Heart left ventricle (tissue), 13 donors: ENCODE results near the gene SNED1.

Experiments used
- POLR2A ChIP-seq, 2 donors: fragments of 450-650 bp; IDR thresholded peaks; one replicate each; pipeline ENCODE4 v1.6.1; 2017; ENCODE audit warnings: antibody characterized with exemption in 2 of 2, mild to moderate bottlenecking in 2 of 2, moderate library complexity in 2 of 2
- TF ChIP-seq, protein P1 (sequence below), 12 donors: fragments of 200-600 bp; sonication (generic) in 4 of 12; IDR thresholded peaks; one replicate each; pipeline versions ENCODE4 v1.5.0 to v1.8.0; 2018 to 2022; ENCODE audit warnings: antibody characterized with exemption in 12 of 12, mild to moderate bottlenecking in 5 of 12
- donor health status: ischemic (EF 13 %, LVEDD 7.1; RV severe dilation, severe dysfunction).
- donor health status: DM: no; HTN: yes; CAD: no.
- donor health status: DM: no; HTN: no; CAD: no.
- donor health status: ischemic (EF 25% LVEDD 6.9; RV normal size, moderate dysfunction).
- donor health status: ischemic (EF 25% LVEDD 5.7; RV mildly dilated, moderate dysfunction).
- donor health status: ischemic (EF 35%, LVEDD 5.7; RV mildly dilated, moderate dysfunction).
- donor health status: nonischemic (EF 11% LVEDD 7.7; RV severe dilation, severe dysfunction).
- donor health status: DM: yes; HTN: yes; CAD: no.
- donor health status: PGD.
- donor health status: ischemic (EF 29% LVEDD 5.4; RV normal size, mild dysfunction).
- donor health status: nonischemic (EF 23%, LVEDD 6.1; RV moderate dilation, normal function).

GRCh38 chr2:241110607-241111439, 112.4 kb downstream of the SNED1 start:
- TF ChIP-seq, protein P1, sequence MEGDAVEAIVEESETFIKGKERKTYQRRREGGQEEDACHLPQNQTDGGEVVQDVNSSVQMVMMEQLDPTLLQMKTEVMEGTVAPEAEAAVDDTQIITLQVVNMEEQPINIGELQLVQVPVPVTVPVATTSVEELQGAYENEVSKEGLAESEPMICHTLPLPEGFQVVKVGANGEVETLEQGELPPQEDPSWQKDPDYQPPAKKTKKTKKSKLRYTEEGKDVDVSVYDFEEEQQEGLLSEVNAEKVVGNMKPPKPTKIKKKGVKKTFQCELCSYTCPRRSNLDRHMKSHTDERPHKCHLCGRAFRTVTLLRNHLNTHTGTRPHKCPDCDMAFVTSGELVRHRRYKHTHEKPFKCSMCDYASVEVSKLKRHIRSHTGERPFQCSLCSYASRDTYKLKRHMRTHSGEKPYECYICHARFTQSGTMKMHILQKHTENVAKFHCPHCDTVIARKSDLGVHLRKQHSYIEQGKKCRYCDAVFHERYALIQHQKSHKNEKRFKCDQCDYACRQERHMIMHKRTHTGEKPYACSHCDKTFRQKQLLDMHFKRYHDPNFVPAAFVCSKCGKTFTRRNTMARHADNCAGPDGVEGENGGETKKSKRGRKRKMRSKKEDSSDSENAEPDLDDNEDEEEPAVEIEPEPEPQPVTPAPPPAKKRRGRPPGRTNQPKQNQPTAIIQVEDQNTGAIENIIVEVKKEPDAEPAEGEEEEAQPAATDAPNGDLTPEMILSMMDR (IDR thresholded peaks at IDR 0.05) = no peak
- no peak for TF ChIP-seq POLR2A (IDR thresholded peaks at IDR 0.05)
